Activated T-helper 17 cell treated with anti-CD3 and anti-CD28 coated beads, Interleukin-2, amount 50 U/mL, for 72 hours (primary cell): ENCODE measurements around the gene BCL11B. TPM values are rescaled to one million over a fixed set of nuclear protein-coding genes. Genes with fewer than 3 reads are reported as not detected.

Experiments used
- ATAC-seq: fragments of 150-1000 bp; cut with Tn5 transposase; replicated peaks from 2 replicates; pipeline ENCODE4 v1.10.0; 2021; ENCODE audit warnings: mild to moderate bottlenecking, moderate library complexity
- H3K27ac Mint-ChIP-seq: one replicate; pipeline ENCODE4 v1.8.0; 2022; ENCODE audit warnings: mixed read lengths
- H3K27me3 Mint-ChIP-seq: one replicate; pipeline ENCODE4 v1.8.0; 2022; ENCODE audit warnings: mixed read lengths
- H3K36me3 Mint-ChIP-seq: one replicate; pipeline ENCODE4 v1.8.0; 2022; ENCODE audit warnings: low read depth, mild to moderate bottlenecking, mixed read lengths
- H3K4me1 Mint-ChIP-seq: one replicate; pipeline ENCODE4 v1.8.0; 2022; ENCODE audit warnings: mixed read lengths
- H3K4me3 Mint-ChIP-seq: one replicate; pipeline ENCODE4 v1.8.0; 2022; ENCODE audit warnings: mild to moderate bottlenecking, mixed read lengths
- H3K9me3 Mint-ChIP-seq: one replicate; pipeline ENCODE4 v1.8.0; 2022; ENCODE audit warnings: mixed read lengths
- total RNA-seq, 2 donors: library from RNA; stranded (reverse); gene quantifications; one replicate each; pipeline ENCODE4 v1.2.3, GENCODE V29; 2022

BCL11B gene
- total RNA-seq, 2 donors from 2014 or later: 51.4 to 52.9 TPM

GRCh38 chr14:99123208-99123870, 148.7 kb downstream of the BCL11B start:
- Mint-ChIP-seq H3K27me3 (no peaks in the 10 kb centered on the region), H3K4me1 (peaks cover 5% of the 10 kb centered on the region), H3K27ac (no peak overlapping the region), H3K9me3 (no peaks in the 10 kb centered on the region), H3K36me3 (no peaks in the 10 kb centered on the region), H3K4me3 (no peak overlapping the region)
- ATAC-seq: no peak

DNA sequence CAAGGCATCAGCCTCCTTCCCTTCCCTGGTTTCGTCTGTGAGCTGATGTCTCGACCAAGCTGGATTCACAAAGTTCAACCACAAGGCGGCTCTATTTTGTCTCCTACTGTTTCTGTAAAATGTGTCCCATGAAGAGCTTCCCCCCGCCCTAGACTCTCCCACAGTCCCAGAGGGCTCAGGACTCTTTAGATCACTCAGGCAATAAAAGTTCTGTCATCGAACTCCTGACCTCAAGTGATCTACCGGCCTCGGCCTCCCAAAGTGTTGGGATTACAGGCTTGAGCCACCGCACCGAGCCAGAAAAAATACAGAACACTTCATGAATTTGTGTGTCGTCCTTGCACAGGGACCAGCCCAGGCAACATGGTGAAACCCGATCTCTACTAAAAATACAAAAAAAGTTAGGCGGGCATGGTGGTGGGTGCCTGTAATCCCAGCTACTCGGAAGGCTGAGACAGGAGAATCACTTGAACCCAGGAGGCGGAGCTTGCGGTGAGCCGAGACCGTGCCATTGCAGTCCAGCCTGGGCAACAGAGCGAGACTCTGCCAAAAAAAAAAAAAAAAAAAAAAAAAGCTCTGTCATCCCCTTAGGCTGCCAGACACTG, 149.4 kb downstream of the BCL11B start:
- H3K27me3 Mint-ChIP-seq: no peaks in the 10 kb centered on the region
- no peaks in the 10 kb centered on the region for H3K36me3 Mint-ChIP-seq
- peaks cover 5% of the 10 kb centered on the region for H3K4me1 Mint-ChIP-seq
- no peak overlapping the region for H3K27ac Mint-ChIP-seq
- H3K4me3 Mint-ChIP-seq: no peak overlapping the region
- ATAC-seq: no peak
- no peaks in the 10 kb centered on the region for H3K9me3 Mint-ChIP-seq

DNA sequence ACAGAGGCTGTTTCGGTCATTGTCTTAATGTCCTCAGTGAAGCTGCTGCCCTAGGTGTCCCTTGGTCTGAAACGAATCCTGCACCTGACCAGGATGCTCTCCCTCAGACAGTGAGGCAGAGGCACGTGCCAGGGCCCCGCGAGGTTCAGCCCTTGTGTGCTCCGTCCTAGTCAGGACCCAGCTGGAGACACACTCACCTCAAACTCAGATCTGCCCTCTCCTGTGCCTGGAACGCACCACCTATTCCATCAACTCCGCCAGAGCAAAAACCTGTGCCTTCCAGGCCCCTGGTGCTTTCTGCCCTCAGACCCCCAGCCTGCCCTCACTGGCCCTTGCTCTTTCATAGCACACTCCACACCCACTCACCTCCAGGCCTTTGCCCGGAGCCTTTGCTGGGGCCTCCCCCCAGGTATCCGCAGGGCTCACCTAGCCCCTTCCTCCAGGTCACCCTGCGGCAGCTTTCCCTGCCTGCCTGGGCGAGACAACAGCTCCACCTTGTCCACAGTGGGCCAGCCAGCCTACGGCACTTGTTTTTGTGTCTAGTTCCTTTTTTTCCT, 150.6 kb downstream of the BCL11B start:
- H3K4me3 Mint-ChIP-seq: no peak overlapping the region
- no peak for ATAC-seq
- no peaks in the 10 kb centered on the region for H3K36me3 Mint-ChIP-seq
- H3K27me3 Mint-ChIP-seq: no peaks in the 10 kb centered on the region
- H3K4me1 Mint-ChIP-seq: peaks cover 5% of the 10 kb centered on the region
- no peaks in the 10 kb centered on the region for H3K9me3 Mint-ChIP-seq
- H3K27ac Mint-ChIP-seq: no peak overlapping the region

GRCh38 chr14:99120526-99121318, 151.3 kb downstream of the BCL11B start:
- Mint-ChIP-seq H3K36me3 (no peaks in the 10 kb centered on the region), H3K4me1 (peaks cover 4% of the 10 kb centered on the region), H3K27me3 (no peaks in the 10 kb centered on the region), H3K27ac (no peak overlapping the region), H3K9me3 (no peaks in the 10 kb centered on the region), H3K4me3 (no peak overlapping the region)
- no peak for ATAC-seq

DNA sequence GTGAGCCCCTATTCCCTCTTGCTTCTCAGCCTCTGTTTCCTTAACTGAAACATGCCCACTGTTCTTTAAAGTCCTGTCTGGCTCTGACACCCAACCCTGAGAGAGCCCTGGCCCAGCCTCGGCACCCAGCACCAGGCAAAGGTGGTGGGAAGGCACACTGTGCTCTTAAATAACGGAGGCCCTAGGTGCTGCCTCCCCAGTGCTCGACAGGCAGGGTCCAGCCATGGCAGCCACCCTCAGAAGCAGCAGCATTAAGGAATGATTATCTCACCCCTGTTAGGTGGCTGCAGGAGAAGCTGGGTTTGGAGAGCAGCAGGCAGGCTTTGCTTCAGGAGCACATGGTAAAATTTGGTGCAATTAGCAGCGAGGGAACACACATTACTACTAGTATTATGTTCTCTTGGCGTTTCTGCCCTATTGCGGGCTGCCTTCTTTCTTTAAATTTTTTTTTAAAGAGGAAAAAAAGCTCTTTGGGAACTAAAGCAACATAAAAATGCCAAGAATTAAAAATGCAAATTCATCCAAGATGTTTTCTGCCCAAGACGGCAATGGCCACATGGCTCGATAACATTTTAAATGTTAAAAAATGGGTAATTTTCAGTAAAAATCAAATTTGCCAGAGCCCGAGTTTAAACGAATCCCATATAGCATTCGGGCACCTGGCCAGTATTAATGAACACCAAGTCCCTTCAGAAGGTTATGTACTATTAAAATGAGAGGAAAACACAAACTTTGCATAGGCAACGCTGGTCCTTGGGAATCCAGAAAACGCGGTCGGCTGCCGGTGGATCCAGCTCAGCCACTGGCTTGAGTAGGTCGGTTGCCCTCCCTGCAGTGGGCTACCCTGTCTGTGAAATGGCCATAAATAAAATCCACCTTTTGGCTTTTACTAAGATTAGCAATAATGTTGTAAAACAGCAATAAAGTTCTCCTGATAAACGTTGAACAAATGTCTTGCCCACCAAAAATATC, 152.2 kb downstream of the BCL11B start:
- no peak for ATAC-seq
- no peak overlapping the region for H3K4me3 Mint-ChIP-seq

More for the DNA sequence above, 152.2 kb downstream of the BCL11B start:
- H3K4me1 Mint-ChIP-seq: no peaks in the 10 kb centered on the region
- H3K27me3 Mint-ChIP-seq: no peaks in the 10 kb centered on the region
- H3K27ac Mint-ChIP-seq: no peak overlapping the region
- peaks cover 4% of the 10 kb centered on the region for H3K9me3 Mint-ChIP-seq
- no peaks in the 10 kb centered on the region for H3K36me3 Mint-ChIP-seq

Other genes starting within 250 kb of the BCL11B start
- gene SETD3, start 208.7 kb upstream of the BCL11B start, total RNA-seq: 10 to 100 TPM; 32.8 to 53.2 TPM
- 10 to 100 TPM; 65.7 to 89.0 TPM for gene CCNK, start 209.2 kb upstream of the BCL11B start, total RNA-seq